Right lobe of liver (tissue), 4 donors: ENCODE measurements around the gene DDX24.

Experiments
- CTCF ChIP-seq, 4 donors: fragments of 200-600 bp in 3 of 4; fragments of 450-650 bp in 1 of 4; IDR thresholded peaks; one replicate each; pipeline versions ENCODE4 v1.5.1 to v1.8.0; 2016 to 2022; ENCODE audit warnings: antibody characterized with exemption in 4 of 4, mild to moderate bottlenecking in 2 of 4
- POLR2A ChIP-seq: fragments of 450-650 bp; IDR thresholded peaks from one replicate; pipeline ENCODE4 v1.6.1; 2017; ENCODE audit warnings: antibody characterized with exemption, mild to moderate bottlenecking
- donor health status: DM: no; HTN: no; CAD: no.
- donor health status: DM: no; HTN: no; CAD: no.
- donor health status: DM: no; HTN: yes; CAD: no.

GRCh38 chr14:94034886-94035285, 46.1 kb downstream of the DDX24 start:
- no peak for TF ChIP-seq CTCF (IDR thresholded peaks at IDR 0.05)
- TF ChIP-seq POLR2A, result no peak
